HG03469 (cell line): Measurements from ENCODE around the gene LAYN.

Source experiments
- ATAC-seq: cut with Tn5 transposase; IDR thresholded peaks from one replicate; pipeline ENCODE4 v1.9.1; 2021; ENCODE audit warnings: mild to moderate bottlenecking, moderate library complexity, moderate number of reproducible peaks; ENCODE audit not compliant: unreplicated experiment

LAYN gene

DNA sequence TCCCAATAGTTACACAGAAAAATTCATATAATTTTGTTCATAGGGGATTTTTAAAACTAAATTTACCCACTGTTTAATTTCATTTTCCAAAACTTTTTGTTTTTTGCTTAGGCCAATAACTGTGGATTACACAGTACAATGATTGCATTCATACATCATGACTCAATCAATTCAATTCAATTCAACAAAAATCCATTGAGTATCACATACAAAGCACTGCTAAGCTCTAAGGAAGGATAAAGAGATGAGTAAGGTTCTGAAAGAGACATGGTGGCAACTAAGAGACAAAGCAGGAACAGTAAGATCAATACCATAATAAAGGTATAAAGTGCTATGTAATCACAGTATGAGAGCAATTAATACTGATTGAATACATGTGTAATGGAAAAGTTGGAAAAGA is 9.4 kb upstream of the LAYN start:
- ATAC-seq = no peak

DNA sequence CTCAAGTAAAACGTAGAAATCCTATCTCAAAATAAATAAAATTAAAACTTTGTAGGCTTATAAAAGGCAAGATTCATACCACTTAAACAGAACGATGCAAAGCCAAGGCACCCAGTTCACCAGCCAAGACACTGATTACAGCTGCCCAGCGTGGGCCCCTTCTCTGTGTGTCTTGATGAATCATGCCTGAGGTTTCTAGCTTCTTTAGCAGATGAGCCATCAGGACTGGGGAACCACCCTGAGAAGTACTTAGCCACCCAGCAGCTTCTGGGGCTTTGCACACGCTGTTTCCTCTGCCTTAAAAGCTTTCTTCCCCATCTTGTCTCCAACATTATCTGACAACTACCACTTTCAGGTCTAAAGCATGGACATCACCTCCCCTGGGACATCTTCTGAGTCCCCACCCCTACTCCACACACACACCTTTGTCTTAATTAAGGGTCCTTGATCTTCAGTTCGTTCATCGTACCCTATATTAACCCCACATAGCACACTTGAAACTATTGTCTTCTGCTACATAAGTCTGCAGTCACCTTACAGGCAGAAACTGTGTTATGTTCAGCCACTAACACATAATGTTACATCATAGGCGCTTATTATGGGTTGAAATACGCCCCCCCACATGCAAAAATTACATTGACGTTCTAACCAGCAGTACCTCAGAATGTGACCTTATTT is 8.7 kb upstream of the LAYN start:
- peak; percentile 70 for ATAC-seq

DNA sequence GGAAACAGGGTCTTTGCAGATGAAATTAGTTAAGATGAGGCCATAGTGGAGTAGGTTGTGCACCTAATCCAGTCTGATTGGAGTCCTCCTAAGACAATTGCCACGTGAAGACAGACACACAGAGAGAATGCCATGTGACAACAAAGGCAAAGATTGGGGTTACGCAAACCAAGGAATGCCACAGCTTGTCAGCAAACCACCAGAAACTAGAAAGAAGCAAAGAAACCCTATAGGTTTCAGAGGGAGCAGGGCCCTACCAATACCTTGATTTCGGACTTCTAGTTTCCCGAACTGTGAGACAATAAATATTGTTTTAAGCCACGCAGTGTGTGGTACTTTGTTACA is 8.2 kb upstream of the LAYN start:
- ATAC-seq = no peak

DNA sequence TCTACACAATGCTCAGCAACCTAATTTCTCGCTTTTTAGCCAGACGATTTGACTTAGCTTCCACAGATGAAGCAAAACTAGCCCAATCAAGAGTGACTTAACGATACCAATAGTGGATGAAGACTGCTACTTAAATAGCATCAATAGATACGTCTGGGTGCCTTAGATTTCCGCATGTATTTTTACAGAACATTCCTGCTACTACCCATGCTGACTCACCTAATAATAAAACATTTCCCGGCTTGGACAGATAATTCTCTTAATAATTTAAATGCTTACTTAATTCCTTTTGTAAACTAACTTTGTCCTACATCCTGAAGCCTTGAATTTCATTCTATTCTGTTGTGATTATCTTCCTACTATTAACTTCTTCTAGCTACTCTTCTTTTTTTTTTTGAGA is 5.2 kb upstream of the LAYN start:
- ATAC-seq = no peak

DNA sequence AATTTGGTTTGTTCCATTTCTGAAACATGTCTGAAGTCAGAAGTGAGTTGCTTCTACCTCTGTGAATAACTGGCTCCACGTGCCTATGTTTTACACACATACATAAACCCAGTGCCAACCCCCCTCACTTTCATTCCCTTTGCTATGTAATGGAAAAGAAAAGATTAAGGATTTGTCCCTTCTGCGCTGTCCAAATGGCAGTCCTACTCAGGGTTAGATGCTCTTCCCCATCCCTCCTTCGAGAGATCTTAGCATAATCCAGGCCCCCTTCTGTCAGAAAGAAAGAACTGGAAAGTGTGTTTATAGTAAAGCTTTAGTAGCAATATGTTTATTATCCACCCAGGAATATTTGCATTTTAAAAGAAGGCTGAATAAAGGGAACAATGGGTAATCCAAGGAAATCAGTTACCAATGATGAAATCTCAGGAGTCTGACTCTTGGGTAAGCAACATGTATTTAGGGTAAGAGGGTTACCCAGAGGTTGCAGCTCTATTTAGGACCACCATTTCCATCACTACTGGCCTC is 3.1 kb upstream of the LAYN start:
- no peak for ATAC-seq

DNA sequence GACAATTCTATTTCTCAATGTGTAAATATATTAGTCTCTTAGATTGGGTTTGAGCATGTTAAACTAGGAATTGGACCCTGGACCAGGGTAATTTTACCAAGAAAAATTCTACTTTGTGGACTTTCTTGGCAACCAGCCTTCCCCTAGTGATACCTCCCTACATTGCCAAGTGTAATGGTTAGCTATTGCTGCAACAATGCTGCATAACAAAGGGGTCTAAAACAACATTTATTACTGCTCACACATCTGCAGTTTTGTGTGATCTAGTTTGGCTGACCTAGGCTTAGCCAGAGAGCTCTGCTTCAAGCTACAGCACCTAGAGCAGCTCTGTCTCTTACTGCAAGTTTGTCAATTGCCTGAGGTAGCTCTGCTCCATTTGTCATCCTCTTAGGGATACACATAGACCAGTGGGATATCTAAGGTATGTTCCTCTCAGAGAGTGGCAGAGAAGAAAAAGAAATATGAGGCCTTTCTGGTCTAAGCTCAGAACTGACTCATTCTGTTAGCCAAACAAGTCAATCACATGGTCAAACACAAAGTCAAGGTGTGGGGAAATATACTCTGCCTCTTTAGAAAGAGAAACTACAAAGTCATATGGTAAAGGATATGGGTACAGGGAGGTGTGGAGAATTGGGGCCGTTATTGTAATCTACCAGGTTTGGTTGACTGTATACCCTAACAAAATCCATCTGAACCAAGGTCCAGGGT is 2.0 kb upstream of the LAYN start:
- no peak for ATAC-seq

DNA sequence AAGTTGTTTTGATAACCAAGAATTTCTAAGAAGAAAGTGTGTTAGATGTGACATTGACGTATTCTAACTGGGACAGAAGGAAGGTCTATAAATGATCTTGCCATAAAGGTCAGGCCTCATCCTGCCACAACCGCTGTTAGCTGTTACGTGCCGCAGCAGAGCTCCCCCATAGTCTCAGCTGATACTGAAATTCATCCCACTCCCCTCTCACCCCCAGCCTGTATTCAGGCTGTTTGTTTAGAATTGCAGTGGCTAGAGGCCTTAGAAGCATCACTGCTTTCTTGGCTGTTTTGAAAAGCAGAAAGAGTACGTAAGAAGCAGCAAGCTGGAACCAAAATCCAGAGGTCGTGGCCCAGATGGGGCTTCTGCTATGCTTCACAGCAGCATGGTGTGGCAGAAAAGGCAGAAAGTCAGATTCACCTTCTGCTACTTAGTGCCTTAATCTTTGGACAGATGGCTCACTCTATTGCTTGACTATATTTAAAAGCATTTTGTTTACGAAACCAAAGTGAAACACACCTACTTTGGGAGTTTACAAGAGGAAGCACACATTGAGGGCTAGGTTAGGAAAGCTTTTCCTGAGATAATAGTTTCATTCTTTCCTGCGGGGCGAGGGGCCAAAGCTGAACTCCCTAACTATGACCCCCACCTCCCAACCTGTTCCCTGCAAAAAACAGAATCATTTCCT is 950 bp upstream of the LAYN start:
- no peak for ATAC-seq

DNA sequence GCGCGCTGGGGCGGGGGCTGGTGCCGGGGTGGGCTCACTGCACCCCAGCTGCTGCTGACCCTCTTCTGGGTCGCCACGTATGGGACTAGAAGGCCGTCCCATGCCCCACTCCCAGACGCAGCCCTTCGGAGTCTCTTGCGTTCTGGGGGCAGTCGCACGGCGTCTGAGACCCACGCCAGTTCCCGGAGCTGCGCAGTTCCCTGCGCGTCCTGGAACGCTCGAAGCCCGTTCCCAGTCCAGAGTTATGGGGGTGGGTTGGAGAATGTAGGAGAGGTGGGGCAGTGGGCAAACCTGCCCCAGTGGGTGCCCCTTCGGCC is 375 bp downstream of the LAYN start:
- no peak for ATAC-seq

DNA sequence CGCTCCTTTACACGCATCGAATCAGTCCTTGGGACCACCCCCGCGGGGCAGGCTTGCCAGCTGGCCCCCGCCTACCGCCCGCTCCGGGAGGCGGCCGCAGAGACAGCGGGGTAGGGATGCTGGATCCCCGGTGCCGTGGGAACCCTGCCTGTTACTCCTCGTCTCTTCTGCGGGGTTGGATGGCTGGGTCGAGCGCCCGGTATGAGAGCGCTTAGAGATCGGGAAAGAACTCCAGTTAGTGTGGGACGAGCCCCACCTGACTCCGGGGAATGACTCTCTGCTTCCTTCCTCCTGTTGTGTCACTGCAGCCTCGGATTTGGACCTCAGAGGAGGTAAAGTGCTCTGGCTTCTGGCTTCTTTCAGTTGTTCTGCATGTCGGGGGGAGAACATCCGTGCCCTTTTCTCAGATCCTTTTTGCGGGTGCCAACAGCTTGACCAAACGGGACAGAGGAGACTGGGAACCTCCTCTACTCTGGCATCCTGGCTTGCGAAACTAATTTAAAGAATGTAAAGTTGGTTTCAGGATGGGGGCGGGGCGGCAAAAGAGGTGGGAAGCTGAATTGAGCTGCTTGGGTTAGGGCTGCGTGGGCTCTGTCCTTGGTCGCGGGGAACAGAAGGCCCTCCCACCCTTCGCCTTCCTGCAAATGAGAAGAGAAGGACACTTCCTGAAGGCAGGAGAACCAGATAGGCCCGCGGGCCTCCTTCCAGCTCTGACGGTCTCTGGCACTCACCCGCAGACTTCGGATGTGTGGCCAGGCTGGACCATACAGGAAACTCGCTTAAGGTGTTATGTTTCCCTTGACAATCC is 938 bp downstream of the LAYN start:
- no peak for ATAC-seq

DNA sequence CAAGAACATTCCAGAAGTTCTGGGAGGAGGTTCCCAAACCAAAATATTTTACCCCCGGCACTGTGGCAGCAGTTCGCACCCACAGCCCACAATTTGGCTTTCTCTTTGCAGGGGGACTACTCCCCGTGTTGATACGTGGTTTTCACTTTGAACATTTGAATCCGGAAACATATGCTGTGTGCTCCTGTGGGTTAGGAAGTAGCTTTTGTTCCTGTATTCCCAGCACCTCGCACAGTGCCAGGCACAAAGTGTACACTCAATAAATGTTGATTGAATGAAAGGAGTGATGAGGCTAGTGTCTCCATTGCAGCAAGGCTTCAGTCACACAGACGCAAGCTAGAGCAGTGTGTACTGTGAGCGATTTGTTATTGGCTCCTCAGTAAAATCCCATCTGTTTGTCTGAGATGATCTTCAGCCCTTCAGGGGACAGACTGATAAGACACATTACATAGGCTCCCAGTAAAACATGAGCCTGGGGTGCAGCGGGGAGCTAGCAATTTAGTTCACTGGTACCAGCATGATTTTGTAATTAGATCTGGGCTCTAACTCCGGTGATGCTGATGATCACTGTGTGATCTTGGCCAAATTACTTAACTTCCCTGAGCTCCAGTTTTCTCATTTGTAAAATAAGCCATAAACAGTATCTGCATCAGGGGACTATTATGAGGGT is 2.2 kb downstream of the LAYN start:
- no peak for ATAC-seq

DNA sequence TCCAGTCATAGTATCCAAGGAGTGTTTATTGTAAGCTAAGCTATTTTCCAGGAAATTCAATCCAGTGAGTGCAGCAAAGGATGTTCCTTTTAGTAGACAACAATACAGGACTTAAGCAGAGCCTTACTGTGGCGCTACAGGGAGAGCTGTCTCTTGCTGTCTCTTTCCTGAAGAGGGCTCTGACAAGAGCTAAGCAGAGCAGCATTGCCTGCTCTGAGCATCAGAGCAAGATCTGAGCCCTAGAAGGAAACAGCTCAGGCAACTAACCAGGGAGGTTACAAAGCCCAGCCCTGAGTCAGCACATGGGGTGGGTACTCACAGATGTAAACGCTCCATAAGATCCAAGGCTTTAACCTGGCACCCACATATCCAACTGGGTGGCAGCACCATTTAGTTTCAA is 8.0 kb downstream of the LAYN start:
- ATAC-seq = no peak

DNA sequence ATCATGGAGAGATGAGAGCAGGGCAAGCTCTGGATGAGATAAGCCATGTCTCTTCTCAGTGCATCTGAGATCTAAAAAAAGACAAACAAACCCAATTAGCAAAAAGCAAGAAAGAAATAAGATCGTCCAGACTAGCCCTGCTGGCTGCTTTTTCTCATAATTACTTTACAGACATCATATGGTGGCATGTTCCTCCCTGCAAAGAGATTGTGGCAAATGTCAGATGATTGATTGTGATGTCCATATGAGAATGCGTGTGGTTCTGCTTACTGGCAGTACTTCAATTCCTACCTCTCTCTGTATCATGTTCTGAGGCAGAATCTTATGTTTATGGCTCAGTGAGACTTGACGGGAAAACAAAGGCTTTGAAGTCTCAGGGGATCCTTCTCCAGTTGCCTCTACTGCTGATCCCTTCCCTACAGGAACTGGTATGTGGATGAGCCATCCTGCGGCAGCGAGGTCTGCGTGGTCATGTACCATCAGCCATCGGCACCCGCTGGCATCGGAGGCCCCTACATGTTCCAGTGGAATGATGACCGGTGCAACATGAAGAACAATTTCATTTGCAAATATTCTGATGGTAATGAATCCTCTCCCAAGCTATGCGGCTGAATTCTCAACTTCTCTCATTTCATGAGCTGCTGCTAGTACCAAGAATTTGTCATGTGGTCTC is 8.8 kb downstream of the LAYN start:
- no peak for ATAC-seq

DNA sequence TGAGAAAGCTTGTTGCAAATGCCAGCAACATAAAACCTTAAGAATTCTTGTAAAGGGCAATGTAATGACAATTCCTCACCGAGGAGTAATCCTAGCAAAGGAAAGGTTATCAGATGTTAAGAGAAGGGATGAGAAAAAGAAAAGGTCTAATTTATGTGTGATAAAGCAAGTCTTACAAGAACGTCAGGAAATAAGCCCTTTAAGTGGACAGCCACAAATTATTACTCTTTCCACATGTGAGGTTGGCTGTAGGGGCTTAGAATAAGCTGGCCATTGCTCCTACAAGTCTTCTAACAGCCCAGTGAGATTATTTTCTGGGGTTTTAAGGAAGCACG is 9.3 kb downstream of the LAYN start:
- ATAC-seq = no peak

DNA sequence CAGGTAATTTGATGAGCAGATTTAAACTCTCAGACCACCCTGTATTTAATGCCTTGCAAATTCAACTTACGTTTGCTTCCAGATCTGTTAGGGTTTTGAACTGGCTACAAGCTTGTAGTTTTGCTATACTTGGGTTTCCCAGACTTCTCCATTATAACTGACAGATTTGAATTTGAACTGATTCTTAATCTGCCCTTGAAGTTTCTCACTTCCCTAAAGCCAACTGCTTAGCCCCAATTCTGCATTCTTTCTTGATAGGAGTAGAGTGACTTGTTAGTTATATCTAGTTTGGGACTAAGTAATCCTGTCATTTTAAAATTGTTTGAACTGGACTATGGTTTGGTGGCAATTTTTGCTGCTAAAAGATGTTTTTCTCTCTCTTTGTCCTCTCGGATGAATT is 9.7 kb downstream of the LAYN start:
- ATAC-seq = no peak

DNA sequence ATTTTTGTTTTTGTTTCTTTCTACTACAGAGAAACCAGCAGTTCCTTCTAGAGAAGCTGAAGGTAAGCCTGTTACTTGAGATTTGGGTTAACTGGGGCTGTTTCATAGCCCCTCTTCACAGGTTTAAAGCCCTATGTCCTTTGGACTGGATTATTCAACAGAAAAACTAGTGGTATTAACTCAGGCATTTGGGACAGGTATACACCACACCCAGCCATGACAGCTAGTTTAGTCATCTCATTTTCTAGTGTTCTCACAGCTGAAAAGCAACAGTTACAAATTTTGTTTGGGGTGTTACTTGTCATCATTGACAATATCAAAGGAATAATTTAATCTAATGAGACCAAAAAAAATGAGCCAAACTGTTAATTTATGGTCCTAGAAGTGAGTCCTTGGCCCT is 14.0 kb downstream of the LAYN start:
- no peak for ATAC-seq

DNA sequence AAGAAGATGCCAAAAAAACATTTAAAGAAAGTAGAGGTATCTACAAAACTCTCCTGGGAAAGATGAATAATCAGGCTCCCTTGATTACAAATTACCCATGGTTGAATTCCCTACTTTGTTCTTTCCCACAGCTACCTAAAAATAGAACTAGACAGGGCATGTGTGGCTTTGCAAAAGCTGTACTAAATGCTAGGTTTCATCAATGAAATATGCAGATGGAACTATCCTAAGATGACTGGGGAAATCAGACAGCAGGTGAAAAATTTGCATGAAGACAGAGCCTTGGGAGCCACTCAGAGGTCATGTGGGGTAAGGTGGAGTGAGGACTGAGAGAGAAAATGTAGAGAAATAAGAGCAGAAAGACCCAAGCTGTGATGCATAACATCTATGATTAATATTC is 14.7 kb downstream of the LAYN start:
- ATAC-seq = no peak

DNA sequence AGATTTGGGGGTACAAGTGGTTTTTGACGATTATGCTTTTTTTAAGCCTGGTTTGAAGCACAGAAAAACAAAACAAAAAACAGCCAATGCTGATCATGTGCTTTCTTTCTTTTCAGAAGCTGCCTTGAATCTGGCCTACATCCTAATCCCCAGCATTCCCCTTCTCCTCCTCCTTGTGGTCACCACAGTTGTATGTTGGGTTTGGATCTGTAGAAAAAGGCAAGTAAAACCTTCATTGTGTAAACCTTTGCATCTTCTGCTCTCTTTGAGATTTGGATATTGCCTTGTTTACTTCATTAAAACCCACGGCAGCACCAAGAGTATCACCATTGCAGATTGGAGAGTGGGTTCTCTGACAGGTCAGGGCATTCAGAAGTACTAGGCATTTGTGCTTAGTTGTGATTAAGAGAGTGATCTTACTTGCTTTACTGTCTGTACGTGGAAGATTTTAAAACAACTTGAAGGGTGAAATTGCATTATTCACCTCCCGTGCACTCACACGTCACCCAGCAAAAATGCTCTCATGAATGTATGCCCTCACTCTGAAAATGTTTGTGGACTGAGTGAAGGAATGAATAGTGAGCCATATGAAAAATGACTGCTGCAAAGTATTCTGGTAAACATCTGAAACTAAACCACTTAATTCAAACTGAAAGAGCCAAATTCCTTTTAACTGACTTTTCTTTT is 17.0 kb downstream of the LAYN start:
- ATAC-seq = no peak

DNA sequence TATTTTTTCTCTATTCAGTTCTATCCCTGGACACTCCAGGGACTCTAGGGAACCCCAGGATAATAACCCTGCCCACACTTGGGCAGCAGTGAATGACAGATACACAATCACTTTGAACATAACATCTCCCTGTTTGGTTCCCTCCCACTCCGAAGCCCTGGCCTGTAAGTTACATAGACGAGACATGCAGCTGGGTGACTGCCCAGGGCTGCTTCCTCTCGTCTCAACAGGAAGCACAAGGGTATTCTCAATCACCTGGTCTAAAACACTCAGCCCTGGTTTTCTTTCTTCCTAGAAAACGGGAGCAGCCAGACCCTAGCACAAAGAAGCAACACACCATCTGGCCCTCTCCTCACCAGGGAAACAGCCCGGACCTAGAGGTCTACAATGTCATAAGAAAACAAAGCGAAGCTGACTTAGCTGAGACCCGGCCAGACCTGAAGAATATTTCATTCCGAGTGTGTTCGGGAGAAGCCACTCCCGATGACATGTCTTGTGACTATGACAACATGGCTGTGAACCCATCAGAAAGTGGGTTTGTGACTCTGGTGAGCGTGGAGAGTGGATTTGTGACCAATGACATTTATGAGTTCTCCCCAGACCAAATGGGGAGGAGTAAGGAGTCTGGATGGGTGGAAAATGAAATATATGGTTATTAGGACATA is 19.4 kb downstream of the LAYN start:
- ATAC-seq = no peak

DNA sequence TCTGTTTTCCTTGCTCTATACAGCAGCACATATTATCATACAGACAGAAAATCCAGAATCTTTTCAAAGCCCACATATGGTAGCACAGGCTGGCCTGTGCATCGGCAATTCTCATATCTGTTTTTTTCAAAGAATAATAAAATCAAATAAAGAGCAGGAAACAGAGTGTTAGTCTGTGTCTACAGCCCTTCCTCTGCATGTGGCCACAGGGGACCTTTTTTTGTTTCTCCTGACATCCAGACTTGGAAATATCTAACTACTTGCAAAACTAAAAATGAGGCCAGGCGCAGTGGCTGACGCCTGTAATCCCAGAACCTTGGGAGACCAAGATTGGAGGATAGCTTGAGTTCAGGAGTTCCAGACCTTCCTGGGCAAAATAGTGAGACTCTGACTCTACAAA is 20.3 kb downstream of the LAYN start:
- no peak for ATAC-seq
